MM.1S (cell line): Measurements from ENCODE around the gene CEP72.

Experiments
- CTCF ChIP-seq: fragments of 300-600 bp; sonication (generic); IDR thresholded peaks from 2 replicates; pipeline ENCODE4 v1.5.1; 2016; ENCODE audit warnings: antibody characterized with exemption, low read length, mixed read lengths
- EZH2 ChIP-seq: fragments of 300-600 bp; sonication (generic); optimal IDR thresholded peaks from 2 replicates; pipeline ENCODE3; 2017; ENCODE audit warnings: low read depth, mild to moderate bottlenecking, antibody characterized with exemption, low read length, mixed read lengths
- EZH2phosphoT487 ChIP-seq: fragments of 300-600 bp; sonication (generic); IDR thresholded peaks from 2 replicates; pipeline ENCODE4 v1.6.1; 2018; ENCODE audit warnings: antibody characterized with exemption, low read length

- TF ChIP-seq EZH2 (no peak), EZH2phosphoT487 (no peak), CTCF (no peak)
Measured at GRCh38 chr5:621341-621761, 9.2 kb downstream of the CEP72 start.
